ENCODE data around the gene SSUH2.
"Not testable (repeated sequence)": the region's sequence is repeated elsewhere in the genome, so short reads cannot be mapped to it uniquely, and the experiment has no call there.

Gene SSUH2

DNA sequence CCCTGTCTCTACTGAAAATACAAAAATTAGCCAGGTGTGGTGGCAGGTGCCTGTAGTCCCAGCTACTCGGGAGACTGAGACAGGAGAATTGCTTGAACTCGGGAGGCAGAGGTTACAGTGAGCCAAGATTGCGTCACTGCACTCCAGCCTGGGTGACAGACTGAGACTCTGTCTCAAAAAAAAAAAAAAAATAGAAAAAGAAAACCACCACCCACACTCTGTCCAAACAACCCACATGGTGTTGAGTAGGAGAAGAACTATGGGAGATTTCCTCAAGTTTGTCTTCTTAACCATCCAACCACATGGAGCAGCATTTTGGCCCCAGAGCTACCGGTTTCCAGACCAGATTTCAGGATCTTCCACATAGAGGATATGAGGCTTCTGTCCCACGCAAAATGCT is 64.2 kb downstream of the SSUH2 start:
- DNase-seq (ENCODE audit: low read depth), result not testable (repeated sequence)

DNA sequence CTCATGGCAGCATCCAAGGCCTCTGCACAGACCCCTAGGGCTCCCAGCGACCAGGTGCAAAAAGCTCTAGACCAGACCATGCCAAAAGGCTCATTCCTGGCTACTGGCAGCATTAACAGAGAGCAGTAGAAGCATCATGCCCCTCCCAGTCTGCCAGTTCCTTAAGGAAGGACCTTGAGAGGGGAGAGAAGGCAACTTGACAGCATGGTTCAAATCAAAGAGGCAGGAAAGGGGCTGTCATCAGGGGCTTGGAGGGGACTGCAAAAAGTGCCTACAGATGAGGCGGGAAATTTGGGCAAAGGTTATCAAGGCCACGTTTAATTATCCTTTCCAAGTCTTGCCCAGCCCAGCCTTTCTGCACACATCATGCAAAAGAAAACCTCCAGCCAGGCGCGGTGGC is 64.7 kb downstream of the SSUH2 start:
- no peak for DNase-seq (ENCODE audit: low read depth)

DNA sequence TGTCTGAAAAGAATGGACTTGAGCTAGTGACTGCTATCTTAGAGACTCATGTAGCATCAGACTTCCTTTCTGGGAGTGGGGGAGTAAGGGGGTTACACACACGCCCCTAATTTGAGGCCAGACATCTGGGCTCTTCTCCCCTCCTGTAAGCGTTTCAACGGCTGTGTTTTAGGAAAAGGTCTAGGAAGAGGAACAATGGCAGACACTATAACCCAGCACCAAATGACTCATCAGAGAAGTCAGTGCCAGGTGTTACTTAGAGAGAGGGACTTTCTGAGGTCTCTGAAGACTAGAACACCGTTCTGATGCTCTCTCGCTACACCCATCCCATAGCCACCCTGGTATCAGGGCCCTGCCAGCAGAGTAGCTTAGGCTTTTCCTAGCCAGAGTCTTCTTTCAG is 65.5 kb downstream of the SSUH2 start:
- no peak for DNase-seq (ENCODE audit: low read depth)

- DNase-seq (ENCODE audit: low read depth), result no peak
Observed at GRCh38 chr3:8578282-8578681, 66.3 kb downstream of the SSUH2 start.

GRCh38 chr3:8576841-8577571 is 67.6 kb downstream of the SSUH2 start:
- DNase-seq (ENCODE audit: low read depth), result no peak

DNA sequence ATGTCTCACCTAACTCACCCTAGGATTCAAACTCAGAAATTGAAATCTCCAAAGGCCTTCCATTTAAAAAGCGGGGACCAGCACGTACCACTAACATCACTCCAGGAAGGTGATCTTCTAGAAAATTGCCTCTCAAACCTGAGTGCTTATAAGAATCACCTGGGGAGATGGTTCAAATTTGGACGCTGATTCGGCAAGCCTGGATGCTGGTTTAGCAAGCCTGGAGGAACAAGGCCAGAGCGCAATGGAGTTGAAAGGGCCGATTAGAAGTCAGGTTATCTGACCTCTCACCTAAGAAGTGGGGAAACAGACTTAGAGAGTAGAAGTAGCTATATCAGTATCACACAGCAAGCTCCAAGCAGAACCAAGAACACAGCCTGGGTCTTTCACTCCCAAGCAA is 68.2 kb downstream of the SSUH2 start:
- DNase-seq (ENCODE audit: low read depth), result no peak

DNA sequence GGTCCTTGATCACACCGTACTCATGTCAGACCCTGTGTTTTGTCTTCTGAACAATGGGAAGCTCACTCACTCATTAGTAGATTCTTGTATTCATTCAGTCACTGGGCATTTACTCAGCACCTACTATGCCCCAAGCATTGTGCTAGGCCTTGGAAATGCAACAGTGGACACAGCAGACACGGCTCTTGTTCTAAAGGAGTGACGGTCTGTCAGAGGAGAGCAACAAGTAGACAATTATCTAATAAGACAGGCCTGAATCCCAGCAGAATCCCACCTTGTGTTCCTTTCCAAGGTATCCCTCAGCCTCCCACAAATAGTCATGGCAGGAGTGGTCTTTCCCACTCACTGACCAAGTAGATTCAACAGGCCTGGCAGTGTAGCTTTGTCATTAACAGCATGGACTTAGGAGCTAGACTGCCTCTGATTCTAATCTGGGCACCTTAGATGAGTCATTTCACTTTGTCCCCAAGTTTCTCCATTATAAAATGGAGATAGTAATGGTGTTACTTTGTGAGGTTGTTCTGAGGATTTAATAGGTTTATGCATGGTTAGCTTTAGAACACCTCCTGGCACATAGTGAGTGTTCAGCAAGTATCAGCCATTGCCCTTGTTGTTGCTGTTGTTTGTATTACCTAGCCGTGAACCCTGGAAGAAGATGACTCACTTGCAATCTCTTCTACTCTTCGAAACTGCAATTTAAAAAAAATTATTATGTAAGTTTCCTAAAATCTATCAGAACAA is 69.1 kb downstream of the SSUH2 start:
- no peak for DNase-seq (ENCODE audit: low read depth)

GRCh38 chr3:8574670-8575322 is 69.8 kb downstream of the SSUH2 start:
- no peak for DNase-seq (ENCODE audit: low read depth)

DNA sequence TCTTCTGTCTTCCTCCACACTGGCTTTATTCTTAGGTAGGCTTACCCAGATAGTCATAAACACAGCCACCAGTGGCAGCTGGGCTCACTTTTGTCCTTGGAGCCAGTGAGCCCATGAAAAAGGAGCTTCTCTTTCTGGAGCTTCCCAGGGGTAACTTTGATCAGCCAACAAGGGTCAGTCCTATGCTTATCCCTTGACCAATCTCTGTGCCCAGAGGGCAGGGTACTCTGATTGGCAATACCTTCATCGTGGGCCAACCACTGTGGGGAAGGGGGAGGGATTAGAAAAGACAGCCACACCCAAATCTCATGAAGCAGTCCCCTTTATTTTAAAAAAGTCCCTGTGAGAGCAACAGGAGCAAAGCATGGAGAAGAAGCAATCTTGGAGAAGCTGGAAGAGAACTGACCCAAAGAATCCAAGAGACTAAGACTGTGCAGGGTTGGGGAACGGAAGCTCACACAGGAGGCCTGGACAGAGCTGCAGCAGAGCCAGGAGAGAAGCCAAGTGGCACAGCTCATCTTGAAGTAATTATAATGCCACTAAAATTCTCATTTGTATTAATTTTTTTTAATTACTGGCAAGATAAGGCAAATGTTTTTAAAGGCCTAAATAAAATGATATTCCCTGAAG is 70.4 kb downstream of the SSUH2 start:
- DNase-seq (ENCODE audit: low read depth), result no peak

DNA sequence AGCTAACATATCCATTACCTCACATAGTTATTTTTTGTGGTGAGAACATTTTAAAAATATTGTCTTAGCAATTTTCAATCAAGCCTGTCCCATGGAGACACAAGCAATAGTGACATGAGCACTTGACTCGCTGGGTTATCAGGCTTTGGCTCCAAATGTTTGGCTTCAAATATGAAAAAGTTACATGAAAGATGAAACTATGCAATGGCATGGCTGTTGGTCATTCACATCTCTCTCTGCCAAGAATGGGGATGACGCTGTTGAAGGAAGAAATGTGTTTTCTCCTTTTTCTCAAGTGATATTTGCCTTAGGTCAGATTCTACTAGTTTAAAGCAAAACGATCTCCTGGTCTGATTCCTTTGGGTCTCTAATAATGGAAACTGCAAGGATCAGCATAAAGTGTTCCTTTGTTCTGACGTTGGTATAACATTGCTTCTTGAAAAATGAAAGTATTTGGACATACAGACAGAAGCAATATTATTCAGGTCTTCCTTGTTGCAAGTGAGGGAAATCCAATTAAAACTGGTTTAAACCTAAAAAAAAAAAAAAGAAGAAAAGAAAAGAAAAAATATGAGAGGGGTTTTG is 71.2 kb downstream of the SSUH2 start:
- DNase-seq (ENCODE audit: low read depth), result no peak

GRCh38 chr3:8571256-8571655 is 73.3 kb downstream of the SSUH2 start:
- DNase-seq (ENCODE audit: low read depth), result no peak
